ENCODE data around the gene CCDC9B.
A peak's percentile ranks its signal among the peaks of the same experiment; 100 is the strongest.

Gene CCDC9B

DNA sequence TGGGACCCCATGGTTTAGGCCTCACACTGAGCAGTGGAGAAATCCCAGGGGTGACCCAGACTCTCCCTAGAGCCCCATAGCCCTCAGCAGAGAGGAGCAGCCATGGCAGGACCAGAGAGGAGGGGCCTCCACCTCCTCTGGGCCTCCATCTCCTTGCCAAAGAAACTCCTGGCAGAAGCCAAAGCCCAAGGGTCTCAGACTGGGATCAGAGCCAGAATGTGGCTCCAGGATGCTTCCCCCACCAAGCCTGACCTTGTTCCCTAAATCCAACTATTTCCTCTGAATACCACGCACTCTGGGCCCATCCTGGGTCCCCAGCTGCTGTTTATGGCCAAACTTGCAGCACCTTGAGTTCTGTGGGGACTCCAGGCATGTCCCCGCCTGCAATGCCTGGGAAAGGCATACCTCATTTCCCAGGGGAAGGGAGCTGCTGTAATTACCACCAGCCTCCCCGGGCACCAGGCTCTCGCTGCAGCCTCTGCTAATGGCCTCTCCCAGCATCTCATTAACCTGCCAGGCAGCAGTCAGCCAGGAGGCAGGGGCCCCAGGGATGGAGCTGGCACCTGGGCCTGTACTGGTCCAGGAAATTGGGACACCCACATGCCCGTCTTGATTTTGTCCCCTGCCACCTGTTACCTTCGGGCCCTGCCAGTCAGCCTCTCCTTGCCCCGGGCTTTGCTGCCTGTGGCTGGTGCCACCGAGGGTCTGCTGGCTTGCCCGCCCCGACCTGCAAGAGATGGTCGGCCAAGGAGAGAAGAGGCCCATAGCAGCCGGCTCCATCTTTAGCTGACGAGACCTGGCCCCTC lies 4.6 kb downstream of the CCDC9B start:
- Histone ChIP-seq H4K20me1 (ENCODE audit: insufficient read depth, low read length) (no peaks in the 10 kb centered on the region), H3K9me2 (replicated peaks; ENCODE audit: insufficient read depth, low read length) (no peaks in the 10 kb centered on the region), H3K79me2 (ENCODE audit: low read length) (no peaks in the 10 kb centered on the region), H3K4me2 (ENCODE audit: low read depth, low read length) (peak overlapping the region; percentile 48; the same call in 1 of the 2 replicates), H3F3A (ENCODE audit: insufficient read depth, low read length) (no peaks in the 10 kb centered on the region), H3K27me3 (replicated peaks; ENCODE audit: insufficient read depth, low read length) (no peaks in the 10 kb centered on the region), H2AFZ (ENCODE audit: low read length) (peak overlapping the region; percentile 71), H3K4me3 (ENCODE audit: low read length) (peak overlapping the region; percentile 26; the same call in 1 of the 2 replicates), H3K9me3 (replicated peaks; ENCODE audit: insufficient read depth, low read length) (no peaks in the 10 kb centered on the region), H3K9ac (ENCODE audit: low read length) (no peak overlapping the region), H3K27ac (ENCODE audit: low read length) (no peak overlapping the region), H3K36me3 (replicated peaks; ENCODE audit: insufficient read depth, low read length) (no peaks in the 10 kb centered on the region), H3K4me1 (ENCODE audit: low read length) (peaks cover 12% of the 10 kb centered on the region; the same call in 1 of the 2 replicates)
- no peak for DNase-seq
- TF ChIP-seq EZH2phosphoT487 (IDR thresholded peaks at IDR 0.05; ENCODE audit: low read length) (no peak), EZH2 (optimal IDR thresholded peaks at IDR 0.05; ENCODE audit: low read depth, low read length) (no peak), CTCF (IDR thresholded peaks at IDR 0.05; ENCODE audit: low read length) (no peak)

GRCh38 chr15:40334941-40335795 lies 5.6 kb downstream of the CCDC9B start:
- Histone ChIP-seq H4K20me1 (ENCODE audit: insufficient read depth, low read length) (no peaks in the 10 kb centered on the region), H3K36me3 (replicated peaks; ENCODE audit: insufficient read depth, low read length) (no peaks in the 10 kb centered on the region), H3K9me2 (replicated peaks; ENCODE audit: insufficient read depth, low read length) (no peaks in the 10 kb centered on the region), H3K4me2 (ENCODE audit: low read depth, low read length) (no peak overlapping the region), H3K79me2 (ENCODE audit: low read length) (no peaks in the 10 kb centered on the region), H3K4me3 (ENCODE audit: low read length) (no peak overlapping the region), H3K4me1 (ENCODE audit: low read length) (peaks cover 14% of the 10 kb centered on the region; the same call in 1 of the 2 replicates), H3K9ac (ENCODE audit: low read length) (no peak overlapping the region), H3F3A (ENCODE audit: insufficient read depth, low read length) (no peaks in the 10 kb centered on the region), H3K27me3 (replicated peaks; ENCODE audit: insufficient read depth, low read length) (no peaks in the 10 kb centered on the region), H3K9me3 (replicated peaks; ENCODE audit: insufficient read depth, low read length) (no peaks in the 10 kb centered on the region), H3K27ac (ENCODE audit: low read length) (no peak overlapping the region), H2AFZ (ENCODE audit: low read length) (no peak overlapping the region)
- TF ChIP-seq CTCF (IDR thresholded peaks at IDR 0.05; ENCODE audit: low read length) = no peak
- TF ChIP-seq EZH2phosphoT487 (IDR thresholded peaks at IDR 0.05; ENCODE audit: low read length) = no peak
- TF ChIP-seq EZH2 (optimal IDR thresholded peaks at IDR 0.05; ENCODE audit: low read depth, low read length) = no peak
- no peak for DNase-seq

DNA sequence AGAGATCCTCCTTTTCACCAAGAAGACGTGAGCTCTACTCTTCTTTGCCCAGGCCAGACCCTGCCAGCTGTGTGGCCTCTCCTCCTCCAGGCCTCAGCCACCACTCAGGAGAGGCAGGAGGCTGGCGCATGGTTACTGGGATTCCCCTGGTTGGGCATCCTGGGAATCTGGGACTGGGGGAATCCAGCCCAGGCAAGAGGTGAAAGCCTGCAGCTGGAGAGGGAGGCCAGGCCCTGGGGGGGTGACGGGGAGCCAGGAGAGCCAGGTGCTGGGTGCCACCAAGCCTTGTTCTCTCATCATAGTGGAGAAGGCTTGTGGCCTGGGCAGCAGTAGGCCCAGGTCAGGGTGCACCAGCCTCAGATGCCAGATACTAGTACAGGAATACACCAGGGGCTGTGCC lies 6.2 kb downstream of the CCDC9B start:
- no peaks in the 10 kb centered on the region for H3K36me3 ChIP-seq (replicated peaks; ENCODE audit: insufficient read depth, low read length)
- no peaks in the 10 kb centered on the region for H3K9me2 ChIP-seq (replicated peaks; ENCODE audit: insufficient read depth, low read length)
- TF ChIP-seq EZH2 (optimal IDR thresholded peaks at IDR 0.05; ENCODE audit: low read depth, low read length) = no peak
- TF ChIP-seq EZH2phosphoT487 (IDR thresholded peaks at IDR 0.05; ENCODE audit: low read length) = no peak
- no peak for TF ChIP-seq CTCF (IDR thresholded peaks at IDR 0.05; ENCODE audit: low read length)
- H2AFZ ChIP-seq (ENCODE audit: low read length) = no peak overlapping the region
- no peaks in the 10 kb centered on the region for H4K20me1 ChIP-seq (ENCODE audit: insufficient read depth, low read length)
- no peak overlapping the region for H3K27ac ChIP-seq (ENCODE audit: low read length)
- no peak overlapping the region for H3K9ac ChIP-seq (ENCODE audit: low read length)
- no peaks in the 10 kb centered on the region for H3K27me3 ChIP-seq (replicated peaks; ENCODE audit: insufficient read depth, low read length)
- no peak overlapping the region for H3K4me3 ChIP-seq (ENCODE audit: low read length)
- peaks cover 20% of the 10 kb centered on the region for H3K4me1 ChIP-seq (ENCODE audit: low read length)
- H3K4me2 ChIP-seq (ENCODE audit: low read depth, low read length) = no peak overlapping the region
- H3K79me2 ChIP-seq (ENCODE audit: low read length) = peaks cover 6% of the 10 kb centered on the region; the same call in 1 of the 2 replicates
- H3F3A ChIP-seq (ENCODE audit: insufficient read depth, low read length) = no peaks in the 10 kb centered on the region
- no peak for DNase-seq
- no peaks in the 10 kb centered on the region for H3K9me3 ChIP-seq (replicated peaks; ENCODE audit: insufficient read depth, low read length)
